ENCODE results near the gene SPIRE2. TPM values are rescaled to one million over a fixed set of nuclear protein-coding genes. Genes with fewer than 3 reads are reported as not detected.
"Not testable (repeated sequence)": the region's sequence is repeated elsewhere in the genome, so short reads cannot be mapped to it uniquely, and the experiment has no call there.

SPIRE2 gene
- 10 to 100 TPM in 1 of 3 donors, 1 to 10 TPM in 2; 9.3 to 10.2 (median 9.5) TPM for polyA plus RNA-seq (ENCODE audit: insufficient read length in 3 of 3)

- DNase-seq (ENCODE audit: low read depth in 3 of 3, low spot score in 2 of 3) = peak in 1 of 3 donors; percentile 70
Measured at GRCh38 chr16:89828199-89828869, at the start of gene SPIRE2. TSS of gene SPIRE2 (plus strand) at chr16:89828475. CDS start at chr16:89828551, 76 bp downstream.

GRCh38 chr16:89779231-89779908 lies 48.9 kb upstream of the SPIRE2 start:
- DNase-seq (ENCODE audit: low read depth in 3 of 3, low spot score in 2 of 3) = no peak

GRCh38 chr16:89779909-89780305 lies 48.4 kb upstream of the SPIRE2 start:
- no peak for DNase-seq (ENCODE audit: low read depth in 3 of 3, low spot score in 2 of 3)

GRCh38 chr16:89782489-89782888 lies 45.8 kb upstream of the SPIRE2 start:
- no peak for DNase-seq (ENCODE audit: low read depth in 3 of 3, low spot score in 2 of 3)

- DNase-seq (ENCODE audit: low read depth in 3 of 3, low spot score in 2 of 3) = not testable (repeated sequence)
Measured at GRCh38 chr16:89783952-89784351, 44.3 kb upstream of the SPIRE2 start.

GRCh38 chr16:89784406-89784805 lies 43.9 kb upstream of the SPIRE2 start:
- DNase-seq (ENCODE audit: low read depth in 3 of 3, low spot score in 2 of 3) = no peak

- DNase-seq (ENCODE audit: low read depth in 3 of 3, low spot score in 2 of 3) = no peak
Measured at GRCh38 chr16:89785523-89786155, 42.6 kb upstream of the SPIRE2 start.

GRCh38 chr16:89786474-89787364 lies 41.6 kb upstream of the SPIRE2 start:
- DNase-seq (ENCODE audit: low read depth in 3 of 3, low spot score in 2 of 3) = no peak

- DNase-seq (ENCODE audit: low read depth in 3 of 3, low spot score in 2 of 3) = no peak
Measured at GRCh38 chr16:89787365-89787805, 40.9 kb upstream of the SPIRE2 start.

- no peak for DNase-seq (ENCODE audit: low read depth in 3 of 3, low spot score in 2 of 3)
Measured at GRCh38 chr16:89791278-89791995, 36.8 kb upstream of the SPIRE2 start.

- not testable (repeated sequence) for DNase-seq (ENCODE audit: low read depth in 3 of 3, low spot score in 2 of 3)
Measured at GRCh38 chr16:89793092-89793491, 35.2 kb upstream of the SPIRE2 start.

- DNase-seq (ENCODE audit: low read depth in 3 of 3, low spot score in 2 of 3) = no peak
Measured at GRCh38 chr16:89793955-89794354, 34.3 kb upstream of the SPIRE2 start.

- no peak for DNase-seq (ENCODE audit: low read depth in 3 of 3, low spot score in 2 of 3)
Measured at GRCh38 chr16:89795676-89796075, 32.6 kb upstream of the SPIRE2 start.

GRCh38 chr16:89796104-89796503 lies 32.2 kb upstream of the SPIRE2 start:
- DNase-seq (ENCODE audit: low read depth in 3 of 3, low spot score in 2 of 3) = no peak

GRCh38 chr16:89798126-89798525 lies 30.1 kb upstream of the SPIRE2 start:
- no peak for DNase-seq (ENCODE audit: low read depth in 3 of 3, low spot score in 2 of 3)

- DNase-seq (ENCODE audit: low read depth in 3 of 3, low spot score in 2 of 3) = no peak
Measured at GRCh38 chr16:89798832-89799370, 29.4 kb upstream of the SPIRE2 start.

- DNase-seq (ENCODE audit: low read depth in 3 of 3, low spot score in 2 of 3) = no peak
Measured at GRCh38 chr16:89801800-89802199, 26.5 kb upstream of the SPIRE2 start.

- no peak for DNase-seq (ENCODE audit: low read depth in 3 of 3, low spot score in 2 of 3)
Measured at GRCh38 chr16:89805136-89805905, 23.0 kb upstream of the SPIRE2 start.

Data from right renal cortex interstitium (tissue), 3 donors.